Choroid plexus epithelial cell (primary cell): ENCODE data around the gene CREG1.

Experiments
- DNase-seq: peaks from one replicate; pipeline ENCODE4 v3.0.0-alpha.2; 2010; ENCODE audit warnings: low read depth
- H3K4me3 ChIP-seq: 2 replicates; pipeline ENCODE4 v1.5.1; 2011; ENCODE audit warnings: low read depth, mild to moderate bottlenecking, control low read depth, low read length, moderate library complexity
- TF ChIP-seq, protein P1 (sequence below): conservative IDR thresholded peaks from 2 replicates; pipeline ENCODE4 v1.5.1; 2011; ENCODE audit warnings: low read depth, mild to moderate bottlenecking, control low read depth, inconsistent platforms, low read length, moderate library complexity

The CREG1 gene

DNA sequence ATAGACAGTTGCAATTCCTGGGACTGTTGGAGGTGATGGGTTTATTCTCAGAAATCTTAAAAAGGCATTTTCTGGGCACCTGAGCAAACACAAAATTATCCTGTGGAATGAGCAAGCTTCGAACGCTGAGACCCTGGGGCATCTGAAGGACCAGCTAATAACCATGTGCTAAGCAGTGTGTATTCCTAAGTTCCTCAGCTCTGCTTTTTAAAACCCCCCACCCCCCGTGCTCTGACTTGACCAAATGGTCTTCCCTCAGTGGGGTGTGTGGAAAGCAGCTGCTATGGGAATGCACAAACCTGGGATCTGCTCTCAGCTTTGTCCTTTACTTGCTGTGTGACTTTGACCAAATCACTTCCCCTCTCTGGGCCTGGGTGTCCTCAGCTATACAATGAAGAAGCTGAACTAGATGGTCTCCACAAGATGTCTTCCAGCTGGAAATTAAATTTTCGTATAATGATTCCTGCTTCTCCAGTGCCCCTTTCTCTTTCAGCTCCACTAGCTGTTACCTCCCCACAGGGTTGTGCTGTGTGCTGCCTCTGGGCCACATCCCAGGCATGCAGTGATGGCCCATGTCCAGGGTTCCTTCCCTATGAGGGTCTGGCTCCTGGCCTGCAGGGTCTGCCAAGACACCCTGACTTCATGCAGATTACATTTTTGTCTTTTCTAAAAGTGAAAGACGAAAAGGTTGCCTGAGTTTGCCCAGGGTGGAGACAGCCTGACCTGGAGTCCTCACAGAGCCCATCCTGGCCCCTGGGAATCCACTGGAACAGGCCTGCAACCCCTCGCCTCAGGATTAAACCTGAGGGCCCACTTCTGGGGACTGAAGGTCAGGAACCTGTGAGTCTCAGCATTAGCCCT is 20.4 kb downstream of the CREG1 start:
- TF ChIP-seq, protein P1, sequence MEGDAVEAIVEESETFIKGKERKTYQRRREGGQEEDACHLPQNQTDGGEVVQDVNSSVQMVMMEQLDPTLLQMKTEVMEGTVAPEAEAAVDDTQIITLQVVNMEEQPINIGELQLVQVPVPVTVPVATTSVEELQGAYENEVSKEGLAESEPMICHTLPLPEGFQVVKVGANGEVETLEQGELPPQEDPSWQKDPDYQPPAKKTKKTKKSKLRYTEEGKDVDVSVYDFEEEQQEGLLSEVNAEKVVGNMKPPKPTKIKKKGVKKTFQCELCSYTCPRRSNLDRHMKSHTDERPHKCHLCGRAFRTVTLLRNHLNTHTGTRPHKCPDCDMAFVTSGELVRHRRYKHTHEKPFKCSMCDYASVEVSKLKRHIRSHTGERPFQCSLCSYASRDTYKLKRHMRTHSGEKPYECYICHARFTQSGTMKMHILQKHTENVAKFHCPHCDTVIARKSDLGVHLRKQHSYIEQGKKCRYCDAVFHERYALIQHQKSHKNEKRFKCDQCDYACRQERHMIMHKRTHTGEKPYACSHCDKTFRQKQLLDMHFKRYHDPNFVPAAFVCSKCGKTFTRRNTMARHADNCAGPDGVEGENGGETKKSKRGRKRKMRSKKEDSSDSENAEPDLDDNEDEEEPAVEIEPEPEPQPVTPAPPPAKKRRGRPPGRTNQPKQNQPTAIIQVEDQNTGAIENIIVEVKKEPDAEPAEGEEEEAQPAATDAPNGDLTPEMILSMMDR: no peak
- no peak overlapping the region for H3K4me3 ChIP-seq
- no peak for DNase-seq

DNA sequence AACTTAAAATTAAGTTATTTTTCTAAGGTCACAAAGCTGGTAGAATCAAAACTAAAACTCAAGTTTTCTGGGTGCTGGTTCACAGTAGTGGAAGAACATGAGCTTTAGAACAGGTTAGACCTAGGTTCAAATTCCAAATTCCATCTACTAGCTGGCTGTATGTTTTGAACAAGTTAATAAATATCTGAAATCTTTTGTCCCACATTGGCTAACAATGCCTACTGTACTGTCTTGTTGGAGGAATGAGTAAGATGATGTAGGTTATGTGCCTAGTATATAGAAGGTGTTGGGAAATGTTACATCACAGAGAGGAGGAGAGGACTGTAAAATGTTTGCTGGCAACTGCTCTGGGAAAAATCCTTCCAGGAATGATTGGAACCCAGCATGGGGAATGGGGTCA is 21.2 kb downstream of the CREG1 start:
- DNase-seq: no peak
- no peak overlapping the region for H3K4me3 ChIP-seq
- TF ChIP-seq, protein P1: no peak

DNA sequence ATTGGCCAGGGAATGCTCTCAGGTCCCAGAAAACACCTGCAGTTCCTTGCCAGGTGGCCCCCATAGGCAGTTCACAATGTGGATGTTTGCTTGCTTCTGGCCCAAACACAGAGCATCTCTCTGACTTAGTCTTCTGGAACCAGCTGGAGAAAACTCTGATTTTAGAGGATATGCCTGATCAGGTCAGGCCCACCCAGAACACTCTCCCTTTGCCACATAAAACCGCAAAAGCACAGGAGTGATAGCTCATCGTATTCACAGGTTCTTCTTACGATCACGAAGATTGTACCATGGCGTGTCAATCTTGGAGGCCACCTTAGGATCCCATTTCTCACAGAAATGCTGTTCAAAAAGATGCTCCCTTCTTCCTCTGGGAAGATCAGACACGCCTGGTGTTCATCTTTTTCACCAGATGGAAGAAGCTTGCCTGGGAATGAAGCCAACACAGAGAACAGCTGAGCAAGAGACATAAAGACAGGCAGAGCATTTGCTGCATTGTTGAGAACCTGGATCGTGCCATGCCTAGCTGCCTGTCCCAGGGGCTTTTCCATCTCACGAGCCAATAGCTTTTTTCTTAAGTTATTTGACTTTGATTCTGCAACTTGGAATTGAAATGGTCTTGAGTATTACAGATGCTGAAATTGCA is 23.6 kb downstream of the CREG1 start:
- TF ChIP-seq, protein P1: no peak
- H3K4me3 ChIP-seq: no peak overlapping the region
- peak; percentile 56 for DNase-seq

DNA sequence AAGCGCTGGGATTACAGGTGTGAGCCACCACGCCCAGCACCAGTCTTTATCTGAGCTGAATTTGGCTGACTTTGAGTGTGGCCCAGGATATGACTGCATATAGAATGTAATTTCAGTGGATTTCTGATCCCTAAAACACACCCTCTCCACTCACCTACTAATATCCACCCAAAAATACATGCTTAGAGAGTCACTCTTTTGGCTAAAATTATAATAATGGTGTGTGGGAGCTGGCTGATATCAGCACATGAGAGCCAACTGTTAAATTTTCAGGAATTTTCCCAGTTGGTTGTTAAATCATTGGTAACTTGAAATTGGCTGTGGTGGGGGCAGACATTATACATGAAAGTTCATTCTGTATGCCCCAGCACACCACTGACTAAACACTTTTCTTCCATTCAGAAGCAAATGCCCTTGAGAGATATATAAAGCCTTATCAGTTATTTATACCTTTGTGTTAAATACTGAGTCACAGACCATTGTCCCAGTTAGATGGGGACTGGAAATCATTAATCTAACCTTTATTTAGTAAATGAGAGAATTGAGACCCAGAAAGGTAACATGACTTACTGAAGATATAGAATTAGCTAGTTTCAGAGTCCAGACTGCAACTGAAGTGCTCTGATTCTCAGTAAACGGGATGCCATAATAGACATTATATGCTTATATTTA is 25.4 kb downstream of the CREG1 start:
- TF ChIP-seq, protein P1: no peak

DNA sequence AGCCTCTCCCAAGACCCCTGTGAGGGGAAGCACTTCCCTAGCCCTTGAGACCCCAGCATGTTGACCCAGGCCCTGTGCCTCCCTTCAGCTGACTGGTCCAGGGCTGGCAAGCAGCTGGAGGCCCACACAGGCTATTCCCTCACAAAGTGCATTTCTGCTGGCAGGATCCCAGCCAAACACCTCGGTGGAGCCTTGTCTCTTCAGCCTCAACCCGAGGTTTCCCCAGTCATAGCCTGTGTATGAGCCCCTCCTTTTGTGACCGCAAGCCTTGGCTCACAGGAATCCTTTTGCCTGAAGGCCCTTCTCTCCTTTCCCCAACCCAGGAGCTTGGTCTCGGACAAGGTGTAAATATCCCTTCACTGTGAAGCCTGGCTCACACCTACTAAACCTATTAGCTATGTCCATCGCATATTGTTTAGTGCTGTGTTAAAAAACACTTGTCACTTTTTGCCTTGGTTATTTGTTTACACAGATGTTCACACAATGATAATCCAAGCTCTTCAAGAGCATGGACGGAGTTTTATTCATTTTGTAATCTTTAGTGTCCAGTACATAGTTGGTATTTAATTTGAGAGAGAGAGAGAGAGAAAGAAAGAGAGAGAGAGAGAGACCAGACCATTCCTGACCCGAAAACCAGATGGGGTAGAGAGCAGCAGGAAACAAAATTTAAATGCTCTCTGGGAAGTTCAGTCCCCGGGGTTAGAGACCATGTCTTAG is 26.7 kb downstream of the CREG1 start:
- no peak overlapping the region for H3K4me3 ChIP-seq
- TF ChIP-seq, protein P1: no peak

More for the DNA sequence above, 25.4 kb downstream of the CREG1 start:
- no peak overlapping the region for H3K4me3 ChIP-seq
- DNase-seq: no peak

DNA sequence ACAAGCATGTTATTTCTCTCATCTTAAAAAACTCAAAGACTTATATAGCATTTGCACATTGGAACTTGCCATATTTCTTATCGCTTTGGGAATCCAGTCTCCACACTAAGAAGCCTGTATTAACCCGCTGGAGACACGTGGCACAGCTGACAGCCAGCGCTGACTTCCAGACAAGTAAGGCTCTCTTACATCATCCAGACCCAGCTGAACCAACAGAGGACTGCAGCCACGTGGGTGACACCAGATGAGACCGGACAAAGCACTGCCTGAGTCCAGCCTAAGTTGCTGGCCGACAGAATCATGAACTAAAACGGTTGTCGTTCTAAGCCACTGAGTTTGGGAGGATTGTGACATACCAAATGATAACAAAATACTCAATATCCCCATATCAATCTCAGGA is 28.9 kb downstream of the CREG1 start:
- TF ChIP-seq, protein P1: no peak
- no peak overlapping the region for H3K4me3 ChIP-seq
- DNase-seq: no peak

More for the DNA sequence above, 26.7 kb downstream of the CREG1 start:
- DNase-seq: no peak
